H1 (cell line): ENCODE results near the gene SIGLEC11. TPM values are rescaled to one million over a fixed set of nuclear protein-coding genes. Genes with fewer than 3 reads are reported as not detected.

Experiments used
- CTCF ChIA-PET: fragments of 300-600 bp; sonication (Branson Sonifier 250); formaldehyde crosslinking; loops from one replicate; lab custom pipeline; 2021; ENCODE audit not compliant: partially characterized antibody; lab: Charles Lee
- POLR2A ChIA-PET: fragments of 300-600 bp; sonication (Branson Sonifier 250); formaldehyde crosslinking; loops from one replicate; lab custom pipeline; 2021; ENCODE audit warnings: inconsistent platforms; ENCODE audit not compliant: partially characterized antibody; lab: Charles Lee
- DNase-seq, 2 experiments: peaks; one replicate each; pipeline versions ENCODE4 v3.0.0 to v3.0.0-alpha.2; 2010 to 2022; ENCODE audit warnings: low spot score in 2 of 2, low read depth in 1 of 2, mixed read lengths in 1 of 2
- FAIRE-seq: peaks from 2 replicates; lab custom pipeline; 2011; peaks lifted over from hg19 to GRCh38; lab: Jason Lieb, UNC
- H2AFZ ChIP-seq: 2 replicates; pipeline ENCODE4 v1.8.1; 2012; ENCODE audit warnings: low read length, inconsistent platforms
- H2AK5ac ChIP-seq: 2 replicates; pipeline ENCODE4 v1.6.1; 2013; ENCODE audit warnings: low read depth, low read length
- H2BK120ac ChIP-seq: replicated peaks from 2 replicates; pipeline ENCODE3; 2013; ENCODE audit warnings: low read depth, low read length, inconsistent platforms
- H2BK12ac ChIP-seq: 2 replicates; pipeline ENCODE4 v1.6.1; 2013; ENCODE audit warnings: low read depth, low read length
- H2BK15ac ChIP-seq: 2 replicates; pipeline ENCODE4 v1.6.1; 2013; ENCODE audit warnings: low read length
- H2BK20ac ChIP-seq: 2 replicates; pipeline ENCODE4 v1.6.1; 2013; ENCODE audit warnings: low read length
- H2BK5ac ChIP-seq: 2 replicates; pipeline ENCODE4 v1.6.1; 2013; ENCODE audit warnings: low read depth, low read length
- H3K14ac ChIP-seq: 2 replicates; pipeline ENCODE4 v1.6.1; 2013; ENCODE audit warnings: inconsistent platforms; ENCODE audit not compliant: insufficient read length
- H3K18ac ChIP-seq: 2 replicates; pipeline ENCODE4 v1.6.1; 2013; ENCODE audit warnings: low read length; ENCODE audit errors: extremely low read depth
- H3K23ac ChIP-seq: 2 replicates; pipeline ENCODE4 v1.6.1; 2013; ENCODE audit warnings: inconsistent platforms; ENCODE audit not compliant: insufficient read length
- H3K23me2 ChIP-seq: 2 replicates; pipeline ENCODE4 v1.6.1; 2013; ENCODE audit warnings: low read depth, low read length
- H3K27ac ChIP-seq: 2 replicates; pipeline ENCODE4 v1.6.1; 2011; ENCODE audit warnings: low read depth, low read length, inconsistent platforms
- H3K27me3 ChIP-seq, 4 experiments: replicated peaks in 1 of 4; 1 replicate in 1 of 4; 2 replicates in 3 of 4; pipeline versions ENCODE4 v1.6.1 to v1.8.1; 2011 to 2013; ENCODE audit warnings: low read length in 3 of 4, mild to moderate bottlenecking in 3 of 4, inconsistent platforms in 2 of 4, mixed read lengths in 2 of 4, moderate library complexity in 1 of 4; ENCODE audit not compliant: control insufficient read depth in 3 of 4, insufficient read depth in 3 of 4; ENCODE audit errors: extremely low read depth in 1 of 4
- H3K36me3 ChIP-seq, 4 experiments: 2 replicates each; pipeline versions ENCODE4 v1.6.1 to v1.8.1; 2011 to 2013; ENCODE audit warnings: mild to moderate bottlenecking in 4 of 4, low read length in 3 of 4, moderate library complexity in 2 of 4, control low read depth in 1 of 4, inconsistent platforms in 1 of 4; ENCODE audit not compliant: insufficient read depth in 4 of 4, control insufficient read depth in 2 of 4
- H3K4ac ChIP-seq: replicated peaks from 2 replicates; pipeline ENCODE3; 2013; ENCODE audit warnings: low read length, low read depth, mixed read lengths, inconsistent platforms; ENCODE audit not compliant: insufficient read length
- H3K4me1 ChIP-seq, 4 experiments: replicated peaks in 1 of 4; 1 replicate in 1 of 4; 2 replicates in 3 of 4; pipeline versions ENCODE4 v1.6.1 to v1.8.1; 2011 to 2013; ENCODE audit warnings: low read length in 3 of 4, inconsistent platforms in 2 of 4, mixed read lengths in 1 of 4; ENCODE audit not compliant: insufficient read depth in 4 of 4, control insufficient read depth in 3 of 4
- H3K4me2 ChIP-seq, 2 experiments: 2 replicates each; pipeline versions ENCODE4 v1.6.1 to v1.8.1; 2011 to 2013; ENCODE audit warnings: low read depth in 2 of 2, low read length in 2 of 2, control low read depth in 1 of 2, inconsistent platforms in 1 of 2, mild to moderate bottlenecking in 1 of 2; ENCODE audit not compliant: insufficient read depth in 1 of 2
- H3K4me3 ChIP-seq, 4 experiments: fragments of 200-600, 300-600 bp in 1 of 4; sonication (generic), shearing (Covaris generic), sonication (Bioruptor Twin) in 1 of 4; 2 replicates each; pipeline versions ENCODE4 v1.5.1 to v1.8.1; 2011 to 2016; ENCODE audit warnings: low read length in 4 of 4, low read depth in 3 of 4, control low read depth in 2 of 4, inconsistent platforms in 2 of 4, mild to moderate bottlenecking in 2 of 4, mixed read lengths in 1 of 4, moderate library complexity in 1 of 4; ENCODE audit not compliant: insufficient read depth in 2 of 4; ENCODE audit errors: extremely low read depth in 1 of 4
- H3K56ac ChIP-seq: replicated peaks from 2 replicates; pipeline ENCODE3; 2013; ENCODE audit warnings: low read depth, mild to moderate bottlenecking, mixed read lengths, low read length, inconsistent platforms; ENCODE audit not compliant: insufficient read length
- H3K79me1 ChIP-seq: 2 replicates; pipeline ENCODE4 v1.6.1; 2013; ENCODE audit warnings: low read depth, low read length, control low read depth
- H3K79me2 ChIP-seq, 2 experiments: 2 replicates each; pipeline versions ENCODE4 v1.6.1 to v1.8.1; 2012 to 2013; ENCODE audit warnings: low read length in 2 of 2, mild to moderate bottlenecking in 2 of 2, inconsistent platforms in 1 of 2; ENCODE audit not compliant: insufficient read depth in 2 of 2, control insufficient read depth in 1 of 2
- H3K9ac ChIP-seq, 4 experiments: replicated peaks in 1 of 4; 1 replicate in 1 of 4; 2 replicates in 3 of 4; pipeline versions ENCODE4 v1.6.1 to v1.8.1; 2011 to 2013; ENCODE audit warnings: low read depth in 3 of 4, low read length in 3 of 4, control low read depth in 2 of 4, mild to moderate bottlenecking in 2 of 4, moderate library complexity in 2 of 4, inconsistent platforms in 1 of 4; ENCODE audit errors: extremely low read depth in 1 of 4
- H3K9me3 ChIP-seq, 2 experiments: 2 replicates each; pipeline versions ENCODE4 v1.6.1 to v1.8.1; 2012 to 2013; ENCODE audit warnings: mild to moderate bottlenecking in 2 of 2, moderate library complexity in 2 of 2, control low read depth in 1 of 2, inconsistent platforms in 1 of 2, low read depth in 1 of 2, low read length in 1 of 2, mixed read lengths in 1 of 2; ENCODE audit not compliant: insufficient read depth in 2 of 2
- H4K20me1 ChIP-seq, 2 experiments: replicated peaks in 1 of 2; 2 replicates each; pipeline versions ENCODE3 to v1.8.1; 2011 to 2013; ENCODE audit warnings: inconsistent platforms in 2 of 2, low read length in 2 of 2, mild to moderate bottlenecking in 1 of 2; ENCODE audit not compliant: insufficient read depth in 2 of 2, control insufficient read depth in 1 of 2
- H4K5ac ChIP-seq: 2 replicates; pipeline ENCODE4 v1.6.1; 2013; ENCODE audit warnings: low read length, low read depth, mixed read lengths, inconsistent platforms; ENCODE audit not compliant: insufficient read length
- H4K8ac ChIP-seq: 2 replicates; pipeline ENCODE4 v1.8.0; 2013; ENCODE audit warnings: mild to moderate bottlenecking, moderate library complexity, low read length, inconsistent platforms; ENCODE audit not compliant: insufficient read depth; ENCODE audit errors: extremely low read depth
- H4K91ac ChIP-seq: replicated peaks from 2 replicates; pipeline ENCODE3; 2013; ENCODE audit warnings: low read length, mixed read lengths, inconsistent platforms; ENCODE audit not compliant: insufficient read length
- WGBS, 2 experiments: shearing (Covaris generic) in 1 of 2; methylation state at CpG; one replicate each; pipeline versions ENCODE4 v1.1.6 to v1.1.7; 2013 to 2015; ENCODE audit warnings: low lambda C conversion rate in 2 of 2, mixed read lengths in 2 of 2, inconsistent platforms in 1 of 2, low coverage in 1 of 2, missing lambda C conversion rate in 1 of 2; ENCODE audit not compliant: insufficient replicate concordance in 2 of 2, insufficient coverage in 1 of 2, insufficient read length in 1 of 2; ENCODE audit errors: extremely low coverage in 1 of 2, missing lambda C conversion rate in 1 of 2; 5-methylcytosine and 5-hydroxymethylcytosine counted together
- polyA plus RNA-seq, 7 experiments: library from polyadenylated mRNA; depleted of rRNA in 3 of 7; stranded (reverse) in 5 of 7; unstranded in 2 of 7; fragments of >200 nt in 5 of 7; fragments of 200-250 nt in 2 of 7; gene quantifications; 1 replicate in 5 of 7; 2 replicates in 1 of 7; 4 replicates in 1 of 7; pipeline versions ENCODE4 v1.2.1 to v1.2.3, GENCODE V29; 2011 to 2013; ENCODE audit warnings: missing spikeins in 2 of 7, mixed read lengths in 2 of 7
- total RNA-seq: library from RNA; stranded (reverse); fragmentation: NEBNext Ultra II Directional; extraction: Animal tissue kit (Norgen Biotek cat#: 25700); gene quantifications from 2 replicates; pipeline ENCODE4 v1.2.1, GENCODE V29; 2021

Gene SIGLEC11
- total and polyA plus RNA-seq, 2 of the 8 experiments (the other 6 are each of a cell fraction or from before 2014, with no cell fraction given), result 0.18 TPM; not detected in 1

DNA sequence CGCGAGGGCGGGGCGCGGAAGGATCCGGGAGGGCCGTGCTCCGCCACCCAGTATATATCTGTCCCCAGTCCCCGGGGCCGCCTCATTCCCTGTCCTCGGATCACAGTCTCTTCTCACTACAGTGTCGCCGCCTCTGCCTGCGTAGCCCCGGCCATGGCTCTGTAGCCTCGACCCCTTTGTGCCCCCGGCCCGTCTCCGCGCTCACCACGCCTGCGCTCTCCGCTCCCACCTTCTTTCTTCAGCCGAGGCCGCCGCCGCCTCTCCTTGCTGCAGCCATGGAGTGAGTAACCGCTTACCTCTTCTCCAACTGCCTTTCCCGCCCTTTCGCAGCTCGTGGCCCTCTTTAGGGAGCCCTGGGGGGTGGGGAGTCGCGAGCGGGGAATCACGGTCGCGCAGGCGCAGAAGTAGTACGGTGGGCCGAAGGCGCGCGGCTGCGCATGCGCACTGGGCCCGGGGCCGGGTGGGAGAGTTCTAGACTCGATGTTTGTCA is 31.8 kb downstream of the SIGLEC11 start, which contains the start of the genes ATF5 and NUP62:
Gene ATF5 (plus strand): TSS at position 85 of the 490 bp plus-strand sequence. CDS start 1,646 bp downstream, outside the sequence.
Gene NUP62 (minus strand): TSS at position 384 of the 490 bp plus-strand sequence. CDS start 19,697 bp downstream, outside the sequence.
- H3K14ac ChIP-seq, result no peak within 1 kb of the TSS
- peak; percentile 70 to 97 for DNase-seq
- H2BK12ac ChIP-seq, result peak within 1 kb of the TSS; percentile 79
- ChIA-PET POLR2A (interaction anchor here (0.7 to 15.1 kb wide), 37 partner anchors 8 to 253 kb away, joined by 3 to 373 read pairs (median 6); partner anchors contain the start of genes AKT1S1, FUZ, IL4I1 and PRMT1), CTCF (interaction anchor here (2.0 to 3.2 kb wide), 5 partner anchors 8 to 58 kb away, joined by 7 to 18 read pairs (median 13); no protein-coding TSS in a partner anchor)
- peak within 1 kb of the TSS; percentile 14; the same call in 1 of the 2 replicates for H2AFZ ChIP-seq
- peak within 1 kb of the TSS; percentile 85 for H3K4ac ChIP-seq
- 1% methylated on average over 36 of the region's 48 CpGs; no CpG with 5 or more reads in 1 of the 2 experiments for WGBS, 2 experiments
- H3K9ac ChIP-seq, result peak within 1 kb of the TSS; percentile 92 to 98 (median 95)
- H2BK5ac ChIP-seq, result peak within 1 kb of the TSS; percentile 94
- peak within 1 kb of the TSS; percentile 91; the same call in 1 of the 2 replicates for H2AK5ac ChIP-seq
- peak within 1 kb of the TSS; percentile 94 for H3K18ac ChIP-seq
- peak within 1 kb of the TSS; percentile 99; the same call in 1 of the 2 replicates for H4K8ac ChIP-seq
- H2BK120ac ChIP-seq, result peak within 1 kb of the TSS; percentile 59
- peak within 1 kb of the TSS; percentile 71 to 91 (median 86) for H3K4me3 ChIP-seq
- H3K27me3 ChIP-seq, result no peaks in the 10 kb centered on the region
- H4K5ac ChIP-seq, result peak within 1 kb of the TSS; percentile 95
- H3K56ac ChIP-seq, result peak within 1 kb of the TSS; percentile 84
- H4K91ac ChIP-seq, result peak within 1 kb of the TSS; percentile 99
- no peaks in the 10 kb centered on the region for H3K9me3 ChIP-seq
- H3K4me1 ChIP-seq, result peaks cover 0 to 5% (median under 1%) of the 10 kb centered on the region in 4 experiments; a peak in 3 of 7 replicates
- H3K79me2 ChIP-seq, result peaks cover 17 to 48% of the 10 kb centered on the region in 2 experiments
- peaks cover 9% of the 10 kb centered on the region for H3K23me2 ChIP-seq
- H4K20me1 ChIP-seq, result peaks cover 5 to 14% of the 10 kb centered on the region in 2 experiments
- H3K27ac ChIP-seq, result peak within 1 kb of the TSS; percentile 96
- peak within 1 kb of the TSS; percentile 60 to 96 for H3K4me2 ChIP-seq
- peaks cover 9 to 23% (median 17%) of the 10 kb centered on the region in 4 experiments; a peak in 7 of 8 replicates for H3K36me3 ChIP-seq
- peaks cover 9% of the 10 kb centered on the region for H3K79me1 ChIP-seq
- FAIRE-seq, result no peak
- H2BK20ac ChIP-seq, result no peak within 1 kb of the TSS
- no peak within 1 kb of the TSS for H3K23ac ChIP-seq
- H2BK15ac ChIP-seq, result no peak within 1 kb of the TSS
